Measurements from ENCODE around the gene TMEM116. TPM values are rescaled to one million over a fixed set of nuclear protein-coding genes. Genes with fewer than 3 reads are reported as not detected.
A peak's percentile ranks its signal among the peaks of the same experiment; 100 is the strongest.
"Not testable (repeated sequence)": the region's sequence is repeated elsewhere in the genome, so short reads cannot be mapped to it uniquely, and the experiment has no call there.

TMEM116 gene
- 3.5 and 6.6 TPM in 2 replicates for total RNA-seq (2012; rRNA removed)

DNA sequence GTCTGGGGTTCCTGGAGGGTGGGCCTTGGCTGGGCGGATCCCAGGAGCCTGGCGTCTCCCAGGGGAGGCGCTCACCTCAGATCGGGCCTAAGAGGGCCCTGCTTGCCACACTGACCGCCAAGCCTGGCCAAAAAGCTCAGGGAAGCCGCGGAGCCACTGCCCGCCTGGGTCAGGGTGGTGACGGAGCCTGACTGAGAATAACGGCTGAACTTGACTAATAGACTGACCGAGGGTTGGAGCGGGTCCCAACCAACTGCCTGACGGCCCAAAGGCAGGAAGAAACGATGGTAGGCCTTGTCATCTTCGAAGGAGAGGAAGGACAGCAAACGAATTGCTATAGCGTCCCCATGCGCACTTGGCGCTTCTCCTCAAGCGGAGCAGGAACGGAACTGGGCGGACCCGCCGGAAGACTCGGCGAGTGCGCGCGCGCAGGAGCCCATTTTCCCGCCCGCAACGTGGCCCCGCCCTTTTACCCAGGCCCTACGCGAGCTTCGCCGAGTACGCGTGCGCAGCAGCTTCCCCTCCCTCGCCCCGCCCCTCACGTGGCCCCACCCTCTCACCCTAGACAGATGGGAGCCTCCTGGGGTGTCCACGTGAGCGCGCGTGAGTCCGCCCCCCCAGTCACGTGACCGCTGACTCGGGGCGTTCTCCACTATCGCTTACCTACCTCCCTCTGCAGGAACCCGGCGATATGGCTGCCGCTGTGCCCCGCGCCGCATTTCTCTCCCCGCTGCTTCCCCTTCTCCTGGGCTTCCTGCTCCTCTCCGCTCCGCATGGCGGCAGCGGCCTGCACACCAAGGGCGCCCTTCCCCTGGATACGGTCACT lies at the start of gene TMEM116, which contains the start of gene ERP29:
Gene TMEM116, minus strand, starts transcription at position 391 of the 826 bp plus-strand sequence. CDS start 7,895 bp downstream, outside the sequence.
Gene ERP29, plus strand, starts transcription at position 652 of the 826 bp plus-strand sequence. Its CDS starts 40 bp downstream, at position 692.
- peaks cover 10% of the 10 kb centered on the region for H3K36me3 ChIP-seq (ENCODE audit: insufficient read depth, low read length)
- H3K4me3 ChIP-seq (ENCODE audit: low read length) = peak within 1 kb of the TSS; percentile 99
- H3K4me1 ChIP-seq (ENCODE audit: control insufficient read depth, insufficient read depth, low read length) = peaks cover 16% of the 10 kb centered on the region
- peak within 1 kb of the TSS; percentile 92 for H3K9ac ChIP-seq (ENCODE audit: low read depth, low read length)
- H3K4me2 ChIP-seq (ENCODE audit: low read length) = peak within 1 kb of the TSS; percentile 90
- no peaks in the 10 kb centered on the region for H3K27me3 ChIP-seq (ENCODE audit: control insufficient read depth, insufficient read depth, low read length)
- no peaks in the 10 kb centered on the region for H3K9me3 ChIP-seq (replicated peaks; ENCODE audit: low read length)

GRCh38 chr12:112061137-112061536 lies 48.2 kb upstream of the TMEM116 start:
- H3K4me3 ChIP-seq (ENCODE audit: low read length) = no peak overlapping the region
- no peaks in the 10 kb centered on the region for H3K9me3 ChIP-seq (replicated peaks; ENCODE audit: low read length)
- H3K27me3 ChIP-seq (ENCODE audit: control insufficient read depth, insufficient read depth, low read length) = no peaks in the 10 kb centered on the region
- peaks cover 57% of the 10 kb centered on the region for H3K36me3 ChIP-seq (ENCODE audit: insufficient read depth, low read length)
- H3K4me2 ChIP-seq (ENCODE audit: low read length) = no peak overlapping the region
- H3K9ac ChIP-seq (ENCODE audit: low read depth, low read length) = no peak overlapping the region
- no peaks in the 10 kb centered on the region for H3K4me1 ChIP-seq (ENCODE audit: control insufficient read depth, insufficient read depth, low read length)

GRCh38 chr12:112049351-112049750 lies 36.4 kb upstream of the TMEM116 start:
- H3K36me3 ChIP-seq (ENCODE audit: insufficient read depth, low read length) = peaks cover 71% of the 10 kb centered on the region
- no peak overlapping the region for H3K4me2 ChIP-seq (ENCODE audit: low read length)
- no peak overlapping the region for H3K9ac ChIP-seq (ENCODE audit: low read depth, low read length)
- H3K4me3 ChIP-seq (ENCODE audit: low read length) = no peak overlapping the region
- H3K27me3 ChIP-seq (ENCODE audit: control insufficient read depth, insufficient read depth, low read length) = no peaks in the 10 kb centered on the region
- no peaks in the 10 kb centered on the region for H3K9me3 ChIP-seq (replicated peaks; ENCODE audit: low read length)
- no peaks in the 10 kb centered on the region for H3K4me1 ChIP-seq (ENCODE audit: control insufficient read depth, insufficient read depth, low read length)

DNA sequence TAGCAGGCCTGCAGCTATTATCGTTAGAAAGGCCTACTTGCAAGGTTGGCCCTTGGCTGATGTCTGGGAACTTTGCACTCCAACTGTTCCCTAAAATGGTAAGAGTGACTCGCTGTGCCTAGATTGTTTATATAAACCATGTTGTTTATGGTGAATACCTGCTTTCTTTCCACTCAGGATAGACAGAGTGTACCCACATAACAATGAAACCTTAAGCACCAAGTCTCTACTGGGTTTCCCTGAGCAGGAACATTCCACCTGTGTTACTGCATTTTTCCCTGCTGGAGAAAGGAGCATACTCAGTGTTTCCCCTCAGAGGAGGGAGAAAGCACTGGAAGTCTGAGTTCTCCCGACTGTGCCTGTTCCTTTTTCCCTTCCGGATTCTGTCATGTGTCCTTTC lies 33.0 kb upstream of the TMEM116 start:
- Histone ChIP-seq H3K9ac (ENCODE audit: low read depth, low read length) (no peak overlapping the region), H3K27me3 (ENCODE audit: control insufficient read depth, insufficient read depth, low read length) (no peaks in the 10 kb centered on the region), H3K4me3 (ENCODE audit: low read length) (no peak overlapping the region), H3K4me2 (ENCODE audit: low read length) (no peak overlapping the region), H3K36me3 (ENCODE audit: insufficient read depth, low read length) (peaks cover 70% of the 10 kb centered on the region), H3K4me1 (ENCODE audit: control insufficient read depth, insufficient read depth, low read length) (no peaks in the 10 kb centered on the region), H3K9me3 (replicated peaks; ENCODE audit: low read length) (no peaks in the 10 kb centered on the region)

DNA sequence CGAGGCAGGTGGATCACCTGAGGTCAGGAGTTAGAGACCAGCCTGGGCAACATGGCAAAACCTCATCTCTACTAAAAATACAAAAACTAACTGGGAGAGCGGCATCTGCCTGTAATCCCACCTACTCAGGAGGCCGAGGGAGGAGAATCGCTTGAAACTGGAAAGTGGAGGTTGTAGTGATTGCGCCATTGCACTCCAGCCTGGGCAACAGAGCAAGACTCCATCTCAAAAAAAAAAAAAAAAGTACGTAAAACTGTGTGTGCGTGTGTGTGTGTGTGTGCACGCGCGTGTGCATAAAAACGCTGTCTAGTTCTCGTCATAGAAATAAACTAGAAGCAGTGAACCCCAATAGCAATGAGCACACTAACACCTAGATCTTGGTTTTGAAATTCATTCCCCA lies 23.6 kb upstream of the TMEM116 start:
- H3K4me3 ChIP-seq (ENCODE audit: low read length) = not testable (repeated sequence)
- H3K36me3 ChIP-seq (ENCODE audit: insufficient read depth, low read length) = peaks cover 67% of the 10 kb centered on the region

DNA sequence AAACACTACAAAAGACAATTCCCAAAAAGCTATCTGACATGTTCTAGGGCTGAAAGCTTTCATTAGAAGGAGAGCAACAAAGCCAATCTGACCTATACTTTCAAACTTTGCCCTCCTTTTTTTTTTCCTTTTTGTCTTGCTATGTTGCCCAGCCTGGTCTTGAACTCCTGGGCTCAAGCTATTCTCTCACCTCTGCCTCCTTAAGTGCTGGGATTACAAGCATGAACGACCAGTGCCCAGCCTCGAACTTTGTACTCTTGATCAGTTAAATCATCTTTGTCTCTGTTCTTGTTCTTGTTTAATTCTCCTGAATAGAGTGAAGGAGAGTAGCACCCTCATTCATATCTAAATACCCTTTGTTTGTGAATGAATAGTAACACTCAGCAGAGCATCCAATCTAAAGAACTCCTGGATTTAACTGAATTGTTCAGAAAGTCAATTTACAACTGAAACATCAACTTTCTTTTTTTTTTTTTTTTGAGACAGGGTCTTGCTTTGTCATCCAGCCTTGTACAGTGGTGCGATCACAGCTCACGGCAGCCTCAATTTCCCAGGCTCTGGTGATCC lies 22.3 kb upstream of the TMEM116 start:
- Histone ChIP-seq H3K4me3 (ENCODE audit: low read length) (no peak overlapping the region), H3K9ac (ENCODE audit: low read depth, low read length) (no peak overlapping the region), H3K4me2 (ENCODE audit: low read length) (no peak overlapping the region), H3K4me1 (ENCODE audit: control insufficient read depth, insufficient read depth, low read length) (no peaks in the 10 kb centered on the region), H3K27me3 (ENCODE audit: control insufficient read depth, insufficient read depth, low read length) (no peaks in the 10 kb centered on the region), H3K36me3 (ENCODE audit: insufficient read depth, low read length) (peaks cover 68% of the 10 kb centered on the region), H3K9me3 (replicated peaks; ENCODE audit: low read length) (no peaks in the 10 kb centered on the region)

More for the DNA sequence above, 23.6 kb upstream of the TMEM116 start:
- H3K9me3 ChIP-seq (replicated peaks; ENCODE audit: low read length); H3K4me1 ChIP-seq (ENCODE audit: control insufficient read depth, insufficient read depth, low read length); H3K27me3 ChIP-seq (ENCODE audit: control insufficient read depth, insufficient read depth, low read length); H3K4me2 ChIP-seq (ENCODE audit: low read length); H3K9ac ChIP-seq (ENCODE audit: low read depth, low read length): not testable (repeated sequence)

- Histone ChIP-seq H3K4me3 (ENCODE audit: low read length) (no peak overlapping the region), H3K9me3 (replicated peaks; ENCODE audit: low read length) (no peaks in the 10 kb centered on the region), H3K4me2 (ENCODE audit: low read length) (no peak overlapping the region), H3K4me1 (ENCODE audit: control insufficient read depth, insufficient read depth, low read length) (no peaks in the 10 kb centered on the region), H3K36me3 (ENCODE audit: insufficient read depth, low read length) (peaks cover 69% of the 10 kb centered on the region), H3K9ac (ENCODE audit: low read depth, low read length) (no peak overlapping the region), H3K27me3 (ENCODE audit: control insufficient read depth, insufficient read depth, low read length) (no peaks in the 10 kb centered on the region)
Observed at GRCh38 chr12:112032292-112032691, 19.3 kb upstream of the TMEM116 start.

DNA sequence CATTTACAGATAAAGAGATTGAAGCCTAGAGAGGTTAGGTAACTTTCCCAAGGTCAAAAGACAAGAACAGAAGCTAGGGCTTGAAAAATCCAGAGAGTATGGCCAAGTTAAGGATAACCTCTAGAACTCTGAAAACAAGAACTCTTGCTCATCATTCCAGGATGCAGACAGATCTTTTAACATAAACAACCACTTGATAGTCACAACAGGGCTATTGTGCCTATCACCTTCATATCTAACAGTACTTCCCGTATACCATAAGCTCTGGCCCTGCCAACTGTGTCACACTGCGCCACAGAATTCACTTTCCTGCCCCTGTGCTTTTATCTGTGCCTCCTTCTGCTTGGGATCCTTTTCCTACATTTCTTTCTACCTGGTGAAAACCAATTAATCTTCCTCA lies 18.5 kb upstream of the TMEM116 start:
- Histone ChIP-seq H3K4me1 (ENCODE audit: control insufficient read depth, insufficient read depth, low read length) (no peaks in the 10 kb centered on the region), H3K27me3 (ENCODE audit: control insufficient read depth, insufficient read depth, low read length) (no peaks in the 10 kb centered on the region), H3K9me3 (replicated peaks; ENCODE audit: low read length) (no peaks in the 10 kb centered on the region), H3K36me3 (ENCODE audit: insufficient read depth, low read length) (peaks cover 64% of the 10 kb centered on the region), H3K4me3 (ENCODE audit: low read length) (no peak overlapping the region), H3K4me2 (ENCODE audit: low read length) (no peak overlapping the region), H3K9ac (ENCODE audit: low read depth, low read length) (no peak overlapping the region)

DNA sequence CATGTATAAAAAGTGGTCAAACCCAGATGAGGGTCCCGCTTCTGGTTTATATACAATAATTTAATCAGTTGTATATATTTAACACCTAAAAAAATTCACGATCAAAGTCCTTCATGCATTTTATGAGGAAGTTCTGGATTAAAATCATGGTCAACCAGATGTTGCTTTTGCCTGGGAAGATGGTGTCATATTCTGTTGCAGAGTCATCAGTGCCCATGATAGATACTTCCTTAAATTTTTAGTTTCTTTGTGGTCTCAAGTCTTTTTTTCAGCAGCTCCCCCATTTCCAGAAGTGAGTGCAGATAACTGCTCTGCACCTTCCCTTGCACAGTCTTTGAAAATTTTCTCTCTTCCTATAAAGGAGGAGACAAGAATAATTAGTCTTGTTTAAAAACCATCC lies 16.3 kb upstream of the TMEM116 start:
- H3K9ac ChIP-seq (ENCODE audit: low read depth, low read length) = no peak overlapping the region
- no peaks in the 10 kb centered on the region for H3K4me1 ChIP-seq (ENCODE audit: control insufficient read depth, insufficient read depth, low read length)
- H3K27me3 ChIP-seq (ENCODE audit: control insufficient read depth, insufficient read depth, low read length) = no peaks in the 10 kb centered on the region
- H3K4me3 ChIP-seq (ENCODE audit: low read length) = no peak overlapping the region
- peaks cover 62% of the 10 kb centered on the region for H3K36me3 ChIP-seq (ENCODE audit: insufficient read depth, low read length)
- H3K4me2 ChIP-seq (ENCODE audit: low read length) = no peak overlapping the region
- no peaks in the 10 kb centered on the region for H3K9me3 ChIP-seq (replicated peaks; ENCODE audit: low read length)

DNA sequence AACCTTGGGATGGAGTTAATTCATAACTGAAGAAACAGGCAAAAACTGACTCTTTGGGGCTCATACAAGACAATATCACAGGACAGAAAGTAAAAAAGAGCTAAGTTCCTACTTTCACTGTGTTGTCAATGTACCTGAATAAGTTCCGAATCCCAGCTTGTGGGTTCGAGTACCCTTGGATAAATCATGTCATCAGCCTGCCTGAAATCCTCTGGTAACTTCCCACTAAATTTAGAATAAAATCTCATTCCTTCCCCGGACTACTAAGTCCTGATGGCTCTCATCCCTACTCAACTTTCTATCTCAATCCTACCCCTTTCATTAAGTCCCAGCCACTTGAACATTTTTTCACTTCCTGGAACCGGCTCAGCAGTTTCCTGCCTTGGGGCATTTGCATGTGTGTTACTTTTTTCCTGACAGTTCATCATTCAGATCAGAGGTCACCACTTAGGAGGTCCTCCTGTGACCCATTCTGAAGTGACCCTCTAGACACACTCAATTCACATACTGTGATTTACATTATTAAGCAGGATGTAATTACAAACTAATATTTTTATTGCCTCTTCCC lies 12.9 kb upstream of the TMEM116 start:
- Histone ChIP-seq H3K9me3 (replicated peaks; ENCODE audit: low read length) (no peaks in the 10 kb centered on the region), H3K4me1 (ENCODE audit: control insufficient read depth, insufficient read depth, low read length) (no peaks in the 10 kb centered on the region)

DNA sequence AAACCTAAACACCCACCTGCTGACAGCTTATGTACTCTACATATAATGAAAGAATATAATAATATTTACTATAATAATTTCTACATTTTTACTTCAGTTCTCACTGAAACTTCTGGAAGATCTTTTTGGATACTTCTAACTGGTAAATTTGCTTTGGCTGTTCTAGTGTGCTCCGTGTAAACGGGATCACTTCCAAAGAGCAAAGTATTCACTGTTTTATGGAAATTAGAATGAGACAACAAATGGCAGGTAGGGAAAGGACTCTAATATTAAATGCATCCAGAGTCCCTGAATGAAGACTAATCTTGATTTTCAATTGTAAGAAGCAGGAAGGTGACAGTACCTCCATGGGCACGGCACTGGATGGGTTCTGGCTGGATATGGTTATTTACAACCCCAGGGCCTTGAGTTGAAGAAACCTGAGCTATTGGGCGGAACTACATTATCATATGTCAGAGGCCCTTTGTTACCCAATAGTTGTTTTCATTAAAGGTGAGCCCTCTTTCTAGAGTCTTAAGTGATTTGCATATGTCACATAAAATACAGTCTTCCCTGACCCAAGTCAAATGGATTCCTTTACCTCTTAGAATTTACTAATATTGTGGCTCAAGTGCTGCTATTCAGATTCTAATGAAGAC lies 10.9 kb upstream of the TMEM116 start:
- H3K9ac ChIP-seq (ENCODE audit: low read depth, low read length) = no peak overlapping the region
- H3K4me2 ChIP-seq (ENCODE audit: low read length) = no peak overlapping the region
- peaks cover 13% of the 10 kb centered on the region for H3K4me1 ChIP-seq (ENCODE audit: control insufficient read depth, insufficient read depth, low read length)
- no peaks in the 10 kb centered on the region for H3K9me3 ChIP-seq (replicated peaks; ENCODE audit: low read length)
- H3K36me3 ChIP-seq (ENCODE audit: insufficient read depth, low read length) = peaks cover 67% of the 10 kb centered on the region
- H3K4me3 ChIP-seq (ENCODE audit: low read length) = no peak overlapping the region
- H3K27me3 ChIP-seq (ENCODE audit: control insufficient read depth, insufficient read depth, low read length) = no peaks in the 10 kb centered on the region

More for the DNA sequence above, 12.9 kb upstream of the TMEM116 start:
- peaks cover 72% of the 10 kb centered on the region for H3K36me3 ChIP-seq (ENCODE audit: insufficient read depth, low read length)
- no peak overlapping the region for H3K4me2 ChIP-seq (ENCODE audit: low read length)
- H3K4me3 ChIP-seq (ENCODE audit: low read length) = no peak overlapping the region
- no peaks in the 10 kb centered on the region for H3K27me3 ChIP-seq (ENCODE audit: control insufficient read depth, insufficient read depth, low read length)
- H3K9ac ChIP-seq (ENCODE audit: low read depth, low read length) = no peak overlapping the region
